Cardiac fibroblast (primary cell): Measurements from ENCODE around the gene SRPX.

ENCODE experiments used
- DNase-seq, 2 donors: peaks; one replicate each; pipeline versions ENCODE4 v3.0.0 to v3.0.0-alpha.2; 2010; ENCODE audit warnings: low read depth in 2 of 2
- H3K4me3 ChIP-seq, 2 donors: replicated peaks in 1 of 2; 1 replicate in 1 of 2; 2 replicates in 1 of 2; pipeline ENCODE4 v1.5.1; 2011; ENCODE audit warnings: low read depth in 2 of 2, low read length in 2 of 2, mild to moderate bottlenecking in 2 of 2, moderate library complexity in 1 of 2
- CTCF ChIP-seq: IDR thresholded peaks from one replicate; pipeline ENCODE4 v1.5.1; 2011; ENCODE audit warnings: low read depth, mild to moderate bottlenecking, low read length, inconsistent platforms

SRPX gene

GRCh38 chrX:38247051-38247450 is 26.4 kb upstream of the SRPX start:
- TF ChIP-seq CTCF, result no peak
- no peak for DNase-seq
- no peak overlapping the region for H3K4me3 ChIP-seq

- DNase-seq, result no peak
- no peak for TF ChIP-seq CTCF
- H3K4me3 ChIP-seq, result no peak overlapping the region
Observed at GRCh38 chrX:38240541-38240940, 19.9 kb upstream of the SRPX start.

GRCh38 chrX:38236901-38237615 is 16.4 kb upstream of the SRPX start:
- DNase-seq, result no peak
- TF ChIP-seq CTCF, result no peak
- H3K4me3 ChIP-seq, result no peak overlapping the region

GRCh38 chrX:38233891-38234667 is 13.4 kb upstream of the SRPX start:
- peak; percentile 85 to 97 for DNase-seq
- no peak overlapping the region for H3K4me3 ChIP-seq
- TF ChIP-seq CTCF, result no peak

- no peak for TF ChIP-seq CTCF
- DNase-seq, result peak; percentile 74 to 81
- H3K4me3 ChIP-seq, result no peak overlapping the region
Observed at GRCh38 chrX:38232079-38232686, 11.5 kb upstream of the SRPX start.

- peak in 1 of 2 donors; percentile 71 for DNase-seq
- TF ChIP-seq CTCF, result no peak
- H3K4me3 ChIP-seq, result no peak overlapping the region
Observed at GRCh38 chrX:38225093-38225492, 4.4 kb upstream of the SRPX start.
